H1 (cell line): ENCODE measurements around the gene FBXO34. TPM values are rescaled to one million over a fixed set of nuclear protein-coding genes. Genes with fewer than 3 reads are reported as not detected.

Source experiments
- CTCF ChIA-PET: fragments of 300-600 bp; sonication (Branson Sonifier 250); formaldehyde crosslinking; loops from one replicate; lab custom pipeline; 2021; ENCODE audit not compliant: partially characterized antibody; lab: Charles Lee
- POLR2A ChIA-PET: fragments of 300-600 bp; sonication (Branson Sonifier 250); formaldehyde crosslinking; loops from one replicate; lab custom pipeline; 2021; ENCODE audit warnings: inconsistent platforms; ENCODE audit not compliant: partially characterized antibody; lab: Charles Lee
- DNase-seq, 2 experiments: peaks; one replicate each; pipeline versions ENCODE4 v3.0.0 to v3.0.0-alpha.2; 2010 to 2022; ENCODE audit warnings: low spot score in 2 of 2, low read depth in 1 of 2, mixed read lengths in 1 of 2
- FAIRE-seq: peaks from 2 replicates; lab custom pipeline; 2011; peaks lifted over from hg19 to GRCh38; lab: Jason Lieb, UNC
- H2AFZ ChIP-seq: 2 replicates; pipeline ENCODE4 v1.8.1; 2012; ENCODE audit warnings: low read length, inconsistent platforms
- H2AK5ac ChIP-seq: 2 replicates; pipeline ENCODE4 v1.6.1; 2013; ENCODE audit warnings: low read depth, low read length
- H2BK120ac ChIP-seq: replicated peaks from 2 replicates; pipeline ENCODE3; 2013; ENCODE audit warnings: low read depth, low read length, inconsistent platforms
- H2BK12ac ChIP-seq: 2 replicates; pipeline ENCODE4 v1.6.1; 2013; ENCODE audit warnings: low read depth, low read length
- H2BK15ac ChIP-seq: 2 replicates; pipeline ENCODE4 v1.6.1; 2013; ENCODE audit warnings: low read length
- H2BK20ac ChIP-seq: 2 replicates; pipeline ENCODE4 v1.6.1; 2013; ENCODE audit warnings: low read length
- H2BK5ac ChIP-seq: 2 replicates; pipeline ENCODE4 v1.6.1; 2013; ENCODE audit warnings: low read depth, low read length
- H3K14ac ChIP-seq: 2 replicates; pipeline ENCODE4 v1.6.1; 2013; ENCODE audit warnings: inconsistent platforms; ENCODE audit not compliant: insufficient read length
- H3K18ac ChIP-seq: 2 replicates; pipeline ENCODE4 v1.6.1; 2013; ENCODE audit warnings: low read length; ENCODE audit errors: extremely low read depth
- H3K23ac ChIP-seq: 2 replicates; pipeline ENCODE4 v1.6.1; 2013; ENCODE audit warnings: inconsistent platforms; ENCODE audit not compliant: insufficient read length
- H3K23me2 ChIP-seq: 2 replicates; pipeline ENCODE4 v1.6.1; 2013; ENCODE audit warnings: low read depth, low read length
- H3K27ac ChIP-seq: 2 replicates; pipeline ENCODE4 v1.6.1; 2011; ENCODE audit warnings: low read depth, low read length, inconsistent platforms
- H3K27me3 ChIP-seq, 4 experiments: replicated peaks in 1 of 4; 1 replicate in 1 of 4; 2 replicates in 3 of 4; pipeline versions ENCODE4 v1.6.1 to v1.8.1; 2011 to 2013; ENCODE audit warnings: low read length in 3 of 4, mild to moderate bottlenecking in 3 of 4, inconsistent platforms in 2 of 4, mixed read lengths in 2 of 4, moderate library complexity in 1 of 4; ENCODE audit not compliant: control insufficient read depth in 3 of 4, insufficient read depth in 3 of 4; ENCODE audit errors: extremely low read depth in 1 of 4
- H3K36me3 ChIP-seq, 4 experiments: 2 replicates each; pipeline versions ENCODE4 v1.6.1 to v1.8.1; 2011 to 2013; ENCODE audit warnings: mild to moderate bottlenecking in 4 of 4, low read length in 3 of 4, moderate library complexity in 2 of 4, control low read depth in 1 of 4, inconsistent platforms in 1 of 4; ENCODE audit not compliant: insufficient read depth in 4 of 4, control insufficient read depth in 2 of 4
- H3K4ac ChIP-seq: replicated peaks from 2 replicates; pipeline ENCODE3; 2013; ENCODE audit warnings: low read length, low read depth, mixed read lengths, inconsistent platforms; ENCODE audit not compliant: insufficient read length
- H3K4me1 ChIP-seq, 4 experiments: replicated peaks in 1 of 4; 1 replicate in 1 of 4; 2 replicates in 3 of 4; pipeline versions ENCODE4 v1.6.1 to v1.8.1; 2011 to 2013; ENCODE audit warnings: low read length in 3 of 4, inconsistent platforms in 2 of 4, mixed read lengths in 1 of 4; ENCODE audit not compliant: insufficient read depth in 4 of 4, control insufficient read depth in 3 of 4
- H3K4me2 ChIP-seq, 2 experiments: 2 replicates each; pipeline versions ENCODE4 v1.6.1 to v1.8.1; 2011 to 2013; ENCODE audit warnings: low read depth in 2 of 2, low read length in 2 of 2, control low read depth in 1 of 2, inconsistent platforms in 1 of 2, mild to moderate bottlenecking in 1 of 2; ENCODE audit not compliant: insufficient read depth in 1 of 2
- H3K4me3 ChIP-seq, 4 experiments: fragments of 200-600, 300-600 bp in 1 of 4; sonication (generic), shearing (Covaris generic), sonication (Bioruptor Twin) in 1 of 4; 2 replicates each; pipeline versions ENCODE4 v1.5.1 to v1.8.1; 2011 to 2016; ENCODE audit warnings: low read length in 4 of 4, low read depth in 3 of 4, control low read depth in 2 of 4, inconsistent platforms in 2 of 4, mild to moderate bottlenecking in 2 of 4, mixed read lengths in 1 of 4, moderate library complexity in 1 of 4; ENCODE audit not compliant: insufficient read depth in 2 of 4; ENCODE audit errors: extremely low read depth in 1 of 4
- H3K56ac ChIP-seq: replicated peaks from 2 replicates; pipeline ENCODE3; 2013; ENCODE audit warnings: low read depth, mild to moderate bottlenecking, mixed read lengths, low read length, inconsistent platforms; ENCODE audit not compliant: insufficient read length
- H3K79me1 ChIP-seq: 2 replicates; pipeline ENCODE4 v1.6.1; 2013; ENCODE audit warnings: low read depth, low read length, control low read depth
- H3K79me2 ChIP-seq, 2 experiments: 2 replicates each; pipeline versions ENCODE4 v1.6.1 to v1.8.1; 2012 to 2013; ENCODE audit warnings: low read length in 2 of 2, mild to moderate bottlenecking in 2 of 2, inconsistent platforms in 1 of 2; ENCODE audit not compliant: insufficient read depth in 2 of 2, control insufficient read depth in 1 of 2
- H3K9ac ChIP-seq, 4 experiments: replicated peaks in 1 of 4; 1 replicate in 1 of 4; 2 replicates in 3 of 4; pipeline versions ENCODE4 v1.6.1 to v1.8.1; 2011 to 2013; ENCODE audit warnings: low read depth in 3 of 4, low read length in 3 of 4, control low read depth in 2 of 4, mild to moderate bottlenecking in 2 of 4, moderate library complexity in 2 of 4, inconsistent platforms in 1 of 4; ENCODE audit errors: extremely low read depth in 1 of 4
- H3K9me3 ChIP-seq, 2 experiments: 2 replicates each; pipeline versions ENCODE4 v1.6.1 to v1.8.1; 2012 to 2013; ENCODE audit warnings: mild to moderate bottlenecking in 2 of 2, moderate library complexity in 2 of 2, control low read depth in 1 of 2, inconsistent platforms in 1 of 2, low read depth in 1 of 2, low read length in 1 of 2, mixed read lengths in 1 of 2; ENCODE audit not compliant: insufficient read depth in 2 of 2
- H4K20me1 ChIP-seq, 2 experiments: replicated peaks in 1 of 2; 2 replicates each; pipeline versions ENCODE3 to v1.8.1; 2011 to 2013; ENCODE audit warnings: inconsistent platforms in 2 of 2, low read length in 2 of 2, mild to moderate bottlenecking in 1 of 2; ENCODE audit not compliant: insufficient read depth in 2 of 2, control insufficient read depth in 1 of 2
- H4K5ac ChIP-seq: 2 replicates; pipeline ENCODE4 v1.6.1; 2013; ENCODE audit warnings: low read length, low read depth, mixed read lengths, inconsistent platforms; ENCODE audit not compliant: insufficient read length
- H4K8ac ChIP-seq: 2 replicates; pipeline ENCODE4 v1.8.0; 2013; ENCODE audit warnings: mild to moderate bottlenecking, moderate library complexity, low read length, inconsistent platforms; ENCODE audit not compliant: insufficient read depth; ENCODE audit errors: extremely low read depth
- H4K91ac ChIP-seq: replicated peaks from 2 replicates; pipeline ENCODE3; 2013; ENCODE audit warnings: low read length, mixed read lengths, inconsistent platforms; ENCODE audit not compliant: insufficient read length
- ASH2L ChIP-seq: fragments of 200-600, 300-600 bp; sonication (generic); IDR thresholded peaks from one replicate; pipeline ENCODE4 v1.7.1; 2017; ENCODE audit warnings: low read length
- NANOG ChIP-seq: IDR thresholded peaks from 2 replicates; pipeline ENCODE4 v1.6.1; 2011; ENCODE audit warnings: low read length, low read depth, mild to moderate bottlenecking, inconsistent platforms; ENCODE audit not compliant: insufficient read depth, poor library complexity, severe bottlenecking
- SIN3A ChIP-seq, 2 experiments: IDR thresholded peaks in 1 of 2; conservative IDR thresholded peaks in 1 of 2; 2 replicates each; pipeline ENCODE4 v1.6.1; 2011 to 2012; ENCODE audit warnings: low read length in 2 of 2, improper control_type of control experiment in 1 of 2, low read depth in 1 of 2, mild to moderate bottlenecking in 1 of 2
- TBP ChIP-seq: IDR thresholded peaks from 2 replicates; pipeline ENCODE4 v1.6.1; 2011; ENCODE audit warnings: low read depth, low read length, improper control_type of control experiment
- WGBS, 2 experiments: shearing (Covaris generic) in 1 of 2; methylation state at CpG; one replicate each; pipeline versions ENCODE4 v1.1.6 to v1.1.7; 2013 to 2015; ENCODE audit warnings: low lambda C conversion rate in 2 of 2, mixed read lengths in 2 of 2, inconsistent platforms in 1 of 2, low coverage in 1 of 2, missing lambda C conversion rate in 1 of 2; ENCODE audit not compliant: insufficient replicate concordance in 2 of 2, insufficient coverage in 1 of 2, insufficient read length in 1 of 2; ENCODE audit errors: extremely low coverage in 1 of 2, missing lambda C conversion rate in 1 of 2; 5-methylcytosine and 5-hydroxymethylcytosine counted together
- polyA plus RNA-seq, 7 experiments: library from polyadenylated mRNA; depleted of rRNA in 3 of 7; stranded (reverse) in 5 of 7; unstranded in 2 of 7; fragments of >200 nt in 5 of 7; fragments of 200-250 nt in 2 of 7; gene quantifications; 1 replicate in 5 of 7; 2 replicates in 1 of 7; 4 replicates in 1 of 7; pipeline versions ENCODE4 v1.2.1 to v1.2.3, GENCODE V29; 2011 to 2013; ENCODE audit warnings: missing spikeins in 2 of 7, mixed read lengths in 2 of 7
- total RNA-seq: library from RNA; stranded (reverse); fragmentation: NEBNext Ultra II Directional; extraction: Animal tissue kit (Norgen Biotek cat#: 25700); gene quantifications from 2 replicates; pipeline ENCODE4 v1.2.1, GENCODE V29; 2021

Gene FBXO34
- total and polyA plus RNA-seq, 2 of the 8 experiments (the other 6 are each of a cell fraction or from before 2014, with no cell fraction given), result 7.0 to 14.4 TPM

DNA sequence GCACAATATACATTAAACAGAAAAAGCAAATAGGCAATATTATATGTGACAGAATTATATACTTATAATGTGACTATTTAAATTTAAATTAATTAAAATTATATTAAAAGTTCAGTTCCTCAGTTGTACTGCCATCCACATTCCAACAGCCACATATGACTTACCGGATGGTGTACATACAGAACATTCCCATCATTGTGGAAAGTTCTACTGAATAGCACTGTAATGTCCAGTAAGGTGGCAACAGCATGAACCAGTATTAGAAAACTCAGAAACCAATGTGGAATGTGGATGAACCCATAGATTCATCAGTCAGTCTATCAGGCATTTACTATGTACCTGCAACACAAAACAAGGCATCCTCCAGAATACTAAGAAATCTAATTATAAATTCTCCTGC, 128.0 kb downstream of the FBXO34 start:
- H2BK20ac ChIP-seq, result no peak overlapping the region
- 100% methylated on average over 1 of the region's 1 CpG; no CpG with 5 or more reads in 1 of the 2 experiments for WGBS, 2 experiments
- no peak overlapping the region for H4K8ac ChIP-seq
- no peak overlapping the region for H3K56ac ChIP-seq
- FAIRE-seq (no peak), DNase-seq (no peak)
- H2AK5ac ChIP-seq, result no peak overlapping the region
- no peak overlapping the region for H2BK120ac ChIP-seq
- H3K9me3 ChIP-seq, result no peaks in the 10 kb centered on the region
- H4K5ac ChIP-seq, result no peak overlapping the region
- no peak overlapping the region for H3K18ac ChIP-seq
- no peak overlapping the region for H4K91ac ChIP-seq
- no peak overlapping the region for H3K4me2 ChIP-seq
- no peaks in the 10 kb centered on the region for H3K27me3 ChIP-seq
- peaks cover 4 to 45% of the 10 kb centered on the region in 2 experiments for H3K79me2 ChIP-seq
- CTCF ChIA-PET, result no interaction called here
- POLR2A ChIA-PET, result no interaction called here
- no peak overlapping the region for H2BK5ac ChIP-seq
- H2AFZ ChIP-seq, result no peak overlapping the region
- no peak overlapping the region for H2BK15ac ChIP-seq
- H3K23ac ChIP-seq, result no peak overlapping the region
- no peak overlapping the region for H3K4me3 ChIP-seq
- no peaks in the 10 kb centered on the region for H4K20me1 ChIP-seq
- H3K27ac ChIP-seq, result no peak overlapping the region
- H3K79me1 ChIP-seq, result peaks cover 6% of the 10 kb centered on the region
- no peak for TF ChIP-seq ASH2L
- no peak for TF ChIP-seq TBP
- TF ChIP-seq NANOG, result no peak
- TF ChIP-seq SIN3A (conservative IDR thresholded peaks at IDR 0.05 in 1 of 2, IDR thresholded peaks at IDR 0.05 in 1 of 2; ENCODE audit: low read depth in 1 of 2, low read length in 2 of 2), result no peak
- TF ChIP-seq, all 59 proteins: peak for 0
- Histone ChIP-seq H3K36me3 (peaks cover 0 to 9% (median 2%) of the 10 kb centered on the region in 4 experiments; a peak in 2 of 8 replicates), H3K4ac (no peak overlapping the region), H3K23me2 (no peaks in the 10 kb centered on the region), H3K4me1 (no peaks in the 10 kb centered on the region), H3K9ac (no peak overlapping the region), H3K14ac (no peak overlapping the region), H2BK12ac (no peak overlapping the region)
